GM19099 (cell line): ENCODE results near the gene IFNG.

Source experiments
- POLR2A ChIP-seq: IDR thresholded peaks from 3 replicates; pipeline ENCODE4 v1.6.1; 2011; ENCODE audit warnings: low read depth; ENCODE audit not compliant: insufficient read length; ENCODE audit errors: extremely low read depth

IFNG gene

GRCh38 chr12:68159681-68160304 lies at the start of gene IFNG:
Gene IFNG (minus strand): TSS chr12:68159740. CDS start chr12:68159615, 125 bp downstream.
- TF ChIP-seq POLR2A, result no peak

- TF ChIP-seq POLR2A, result no peak
These were observed 47.7 kb upstream of the IFNG start for GRCh38 chr12:68207276-68207675.

GRCh38 chr12:68206446-68206845 lies 46.9 kb upstream of the IFNG start:
- no peak for TF ChIP-seq POLR2A

- TF ChIP-seq POLR2A, result no peak
These were observed 43.9 kb upstream of the IFNG start for GRCh38 chr12:68203460-68203875.

GRCh38 chr12:68200854-68201253 lies 41.3 kb upstream of the IFNG start:
- no peak for TF ChIP-seq POLR2A

GRCh38 chr12:68199127-68199526 lies 39.6 kb upstream of the IFNG start:
- TF ChIP-seq POLR2A, result no peak

GRCh38 chr12:68198507-68199086 lies 39.1 kb upstream of the IFNG start:
- no peak for TF ChIP-seq POLR2A

- no peak for TF ChIP-seq POLR2A
These were observed 30.8 kb upstream of the IFNG start for GRCh38 chr12:68190301-68190700.

- TF ChIP-seq POLR2A, result no peak
These were observed 30.3 kb upstream of the IFNG start for GRCh38 chr12:68189821-68190242.

GRCh38 chr12:68185598-68185997 lies 26.1 kb upstream of the IFNG start:
- no peak for TF ChIP-seq POLR2A

GRCh38 chr12:68180792-68181744 lies 21.5 kb upstream of the IFNG start:
- TF ChIP-seq POLR2A, result no peak

GRCh38 chr12:68178774-68179439 lies 19.4 kb upstream of the IFNG start:
- no peak for TF ChIP-seq POLR2A

GRCh38 chr12:68178184-68178583 lies 18.6 kb upstream of the IFNG start:
- TF ChIP-seq POLR2A, result no peak

- no peak for TF ChIP-seq POLR2A
These were observed 18.0 kb upstream of the IFNG start for GRCh38 chr12:68177562-68177961.

GRCh38 chr12:68176257-68176656 lies 16.7 kb upstream of the IFNG start:
- no peak for TF ChIP-seq POLR2A
